NT2/D1 (cell line): ENCODE results near the gene KCNG1.

Source experiments
- SUZ12 ChIP-seq: IDR thresholded peaks from 2 replicates; pipeline ENCODE4 v1.6.1; 2011; ENCODE audit not compliant: insufficient read length, insufficient read depth; ENCODE audit errors: extremely low read depth
- YY1 ChIP-seq: IDR thresholded peaks from 2 replicates; pipeline ENCODE4 v1.6.1; 2011; ENCODE audit not compliant: insufficient read length, insufficient read depth
- ZNF274 ChIP-seq: IDR thresholded peaks from 2 replicates; pipeline ENCODE4 v1.6.1; 2011; ENCODE audit warnings: mild to moderate bottlenecking, low read depth, low read length

- TF ChIP-seq ZNF274 (no peak), YY1 (no peak), SUZ12 (no peak)
Observed at GRCh38 chr20:51042657-51043247, 19.8 kb upstream of the KCNG1 start.
